Ishikawa (cell line): ENCODE measurements around the gene RABAC1.
A peak's percentile ranks its signal among the peaks of the same experiment; 100 is the strongest.

Experiments
- CEBPB ChIP-seq: IDR thresholded peaks from 2 replicates; pipeline ENCODE4 v1.6.1; 2012
- CREB1 ChIP-seq: IDR thresholded peaks from 2 replicates; pipeline ENCODE4 v1.6.1; 2012; ENCODE audit warnings: low read depth
- EGR1 ChIP-seq: IDR thresholded peaks from 2 replicates; pipeline ENCODE4 v1.6.1; 2012
- EP300 ChIP-seq: IDR thresholded peaks from 2 replicates; pipeline ENCODE4 v1.6.1; 2012; ENCODE audit warnings: borderline replicate concordance
- FOXM1 ChIP-seq: IDR thresholded peaks from 2 replicates; pipeline ENCODE4 v1.6.1; 2012; ENCODE audit warnings: low read depth, borderline replicate concordance
- MAX ChIP-seq: IDR thresholded peaks from 2 replicates; pipeline ENCODE4 v1.6.1; 2012
- NFIC ChIP-seq: IDR thresholded peaks from 2 replicates; pipeline ENCODE4 v1.6.1; 2012
- RAD21 ChIP-seq: IDR thresholded peaks from 2 replicates; pipeline ENCODE4 v1.6.1; 2012; ENCODE audit warnings: low read depth
- TAF1 ChIP-seq: IDR thresholded peaks from 2 replicates; pipeline ENCODE4 v1.6.1; 2012; ENCODE audit warnings: low read depth, mild to moderate bottlenecking
- TCF12 ChIP-seq: IDR thresholded peaks from 2 replicates; pipeline ENCODE4 v1.6.1; 2012; ENCODE audit warnings: low read depth
- TEAD4 ChIP-seq: IDR thresholded peaks from 2 replicates; pipeline ENCODE4 v1.6.1; 2012
- YY1 ChIP-seq: IDR thresholded peaks from 2 replicates; pipeline ENCODE4 v1.6.1; 2012; ENCODE audit warnings: low read depth
- ZBTB7A ChIP-seq: IDR thresholded peaks from 2 replicates; pipeline ENCODE4 v1.6.1; 2012; ENCODE audit warnings: low read depth
- TF ChIP-seq, protein P1 (sequence below): IDR thresholded peaks from 2 replicates; pipeline ENCODE4 v1.6.1; 2012
- TF ChIP-seq, protein P2 (sequence below): IDR thresholded peaks from 2 replicates; pipeline ENCODE4 v1.6.1; 2012; ENCODE audit warnings: low read depth, mild to moderate bottlenecking

Gene RABAC1

DNA sequence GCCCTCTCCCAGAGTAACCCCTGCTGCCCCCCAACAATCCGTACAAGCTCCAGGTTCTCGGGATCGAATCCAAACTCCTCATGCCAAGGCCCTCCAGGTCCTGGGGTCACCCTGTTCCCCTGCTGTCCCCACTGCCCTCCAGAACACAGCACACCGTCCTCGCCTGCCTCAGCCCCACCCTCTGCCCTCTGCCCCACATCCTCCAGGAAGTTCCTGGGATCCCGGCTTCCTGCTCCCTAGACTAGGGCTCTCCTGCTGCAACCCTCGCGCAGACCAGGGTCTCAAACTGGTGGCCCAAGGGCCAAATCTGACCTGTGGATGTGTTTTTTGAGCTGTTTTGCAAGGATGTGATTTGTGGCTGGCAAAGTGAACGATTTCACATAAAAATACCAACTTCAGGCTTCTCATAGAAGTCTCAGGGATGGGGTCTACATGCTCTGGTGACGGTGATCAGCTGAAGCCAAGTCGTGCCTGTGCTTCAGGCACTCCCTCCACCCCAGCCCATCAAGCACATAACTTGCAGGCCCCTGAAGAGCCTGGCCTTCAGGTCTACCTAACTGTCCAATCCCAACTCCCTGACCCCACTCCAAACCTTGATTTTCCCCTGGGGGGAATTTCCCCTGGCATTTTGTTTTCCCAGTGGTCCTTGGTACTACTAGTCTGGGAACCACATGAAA is 1.8 kb downstream of the RABAC1 start:
- TF ChIP-seq, protein P1, sequence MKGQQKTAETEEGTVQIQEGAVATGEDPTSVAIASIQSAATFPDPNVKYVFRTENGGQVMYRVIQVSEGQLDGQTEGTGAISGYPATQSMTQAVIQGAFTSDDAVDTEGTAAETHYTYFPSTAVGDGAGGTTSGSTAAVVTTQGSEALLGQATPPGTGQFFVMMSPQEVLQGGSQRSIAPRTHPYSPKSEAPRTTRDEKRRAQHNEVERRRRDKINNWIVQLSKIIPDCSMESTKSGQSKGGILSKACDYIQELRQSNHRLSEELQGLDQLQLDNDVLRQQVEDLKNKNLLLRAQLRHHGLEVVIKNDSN: no peak
- no peak for TF ChIP-seq TCF12
- no peak for TF ChIP-seq YY1
- TF ChIP-seq RAD21: no peak
- TF ChIP-seq, protein P2, sequence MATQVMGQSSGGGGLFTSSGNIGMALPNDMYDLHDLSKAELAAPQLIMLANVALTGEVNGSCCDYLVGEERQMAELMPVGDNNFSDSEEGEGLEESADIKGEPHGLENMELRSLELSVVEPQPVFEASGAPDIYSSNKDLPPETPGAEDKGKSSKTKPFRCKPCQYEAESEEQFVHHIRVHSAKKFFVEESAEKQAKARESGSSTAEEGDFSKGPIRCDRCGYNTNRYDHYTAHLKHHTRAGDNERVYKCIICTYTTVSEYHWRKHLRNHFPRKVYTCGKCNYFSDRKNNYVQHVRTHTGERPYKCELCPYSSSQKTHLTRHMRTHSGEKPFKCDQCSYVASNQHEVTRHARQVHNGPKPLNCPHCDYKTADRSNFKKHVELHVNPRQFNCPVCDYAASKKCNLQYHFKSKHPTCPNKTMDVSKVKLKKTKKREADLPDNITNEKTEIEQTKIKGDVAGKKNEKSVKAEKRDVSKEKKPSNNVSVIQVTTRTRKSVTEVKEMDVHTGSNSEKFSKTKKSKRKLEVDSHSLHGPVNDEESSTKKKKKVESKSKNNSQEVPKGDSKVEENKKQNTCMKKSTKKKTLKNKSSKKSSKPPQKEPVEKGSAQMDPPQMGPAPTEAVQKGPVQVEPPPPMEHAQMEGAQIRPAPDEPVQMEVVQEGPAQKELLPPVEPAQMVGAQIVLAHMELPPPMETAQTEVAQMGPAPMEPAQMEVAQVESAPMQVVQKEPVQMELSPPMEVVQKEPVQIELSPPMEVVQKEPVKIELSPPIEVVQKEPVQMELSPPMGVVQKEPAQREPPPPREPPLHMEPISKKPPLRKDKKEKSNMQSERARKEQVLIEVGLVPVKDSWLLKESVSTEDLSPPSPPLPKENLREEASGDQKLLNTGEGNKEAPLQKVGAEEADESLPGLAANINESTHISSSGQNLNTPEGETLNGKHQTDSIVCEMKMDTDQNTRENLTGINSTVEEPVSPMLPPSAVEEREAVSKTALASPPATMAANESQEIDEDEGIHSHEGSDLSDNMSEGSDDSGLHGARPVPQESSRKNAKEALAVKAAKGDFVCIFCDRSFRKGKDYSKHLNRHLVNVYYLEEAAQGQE: no peak
- TF ChIP-seq EP300: no peak
- no peak for TF ChIP-seq CEBPB
- TF ChIP-seq TEAD4: no peak
- TF ChIP-seq FOXM1: no peak
- TF ChIP-seq ZBTB7A: no peak
- TF ChIP-seq NFIC: no peak
- TF ChIP-seq CREB1: no peak
- no peak for TF ChIP-seq TAF1
- TF ChIP-seq EGR1: no peak
- TF ChIP-seq MAX: no peak

DNA sequence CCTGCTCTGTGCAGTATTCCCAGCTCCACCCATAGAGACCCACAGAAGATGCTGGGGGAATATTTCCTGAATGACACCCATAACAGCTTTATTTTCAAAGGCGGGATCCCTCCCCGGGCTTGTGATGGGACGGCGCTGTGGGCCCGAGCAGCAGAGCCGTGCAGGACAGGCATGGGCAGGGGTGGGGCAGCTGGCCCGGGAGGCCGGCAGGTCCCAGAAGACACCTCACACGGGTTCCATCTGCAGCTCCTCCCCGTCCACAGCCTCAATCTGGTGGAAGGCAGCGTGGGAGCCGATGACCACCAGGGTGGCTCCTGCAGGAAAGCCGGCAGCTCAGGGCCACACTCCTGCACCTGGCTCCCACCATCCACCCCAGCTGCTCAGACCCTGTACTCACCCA is 2.5 kb downstream of the RABAC1 start:
- TF ChIP-seq YY1 (no peak), TEAD4 (no peak), EGR1 (no peak), RAD21 (no peak), TAF1 (no peak), NFIC (no peak), FOXM1 (no peak), CREB1 (no peak), CEBPB (no peak), ZBTB7A (no peak), EP300 (no peak)

DNA sequence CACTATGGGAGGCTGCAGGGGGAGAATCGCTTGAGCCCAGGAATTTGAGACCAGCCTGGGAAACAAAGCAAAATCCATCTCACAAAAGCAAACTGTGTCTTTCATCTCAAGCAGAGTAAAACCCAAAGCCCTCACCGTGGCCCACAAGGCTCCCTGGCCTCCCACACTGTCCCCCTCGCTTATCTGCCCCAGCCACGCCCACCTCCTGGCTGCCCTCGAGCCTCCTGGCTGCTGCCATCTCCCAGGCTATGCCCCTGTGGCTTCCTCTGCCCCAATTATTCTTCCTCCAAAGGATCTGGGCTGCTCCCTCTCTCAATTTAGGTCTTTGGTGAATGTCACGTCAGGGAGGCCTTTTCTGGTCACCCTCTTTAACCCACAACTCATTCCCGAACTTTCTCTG is 3.6 kb downstream of the RABAC1 start:
- TF ChIP-seq RAD21 (no peak), TCF12 (no peak), FOXM1 (no peak), EGR1 (no peak)

GRCh38 chr19:41951686-41952172 is 7.4 kb downstream of the RABAC1 start:
- peak; percentile 81 for TF ChIP-seq RAD21
- no peak for TF ChIP-seq EGR1

GRCh38 chr19:41947091-41947490 is 12.0 kb downstream of the RABAC1 start:
- TF ChIP-seq, protein P2: no peak
- TF ChIP-seq TEAD4: no peak
- no peak for TF ChIP-seq MAX
- TF ChIP-seq, protein P1: no peak
- TF ChIP-seq RAD21: no peak
- no peak for TF ChIP-seq EP300

DNA sequence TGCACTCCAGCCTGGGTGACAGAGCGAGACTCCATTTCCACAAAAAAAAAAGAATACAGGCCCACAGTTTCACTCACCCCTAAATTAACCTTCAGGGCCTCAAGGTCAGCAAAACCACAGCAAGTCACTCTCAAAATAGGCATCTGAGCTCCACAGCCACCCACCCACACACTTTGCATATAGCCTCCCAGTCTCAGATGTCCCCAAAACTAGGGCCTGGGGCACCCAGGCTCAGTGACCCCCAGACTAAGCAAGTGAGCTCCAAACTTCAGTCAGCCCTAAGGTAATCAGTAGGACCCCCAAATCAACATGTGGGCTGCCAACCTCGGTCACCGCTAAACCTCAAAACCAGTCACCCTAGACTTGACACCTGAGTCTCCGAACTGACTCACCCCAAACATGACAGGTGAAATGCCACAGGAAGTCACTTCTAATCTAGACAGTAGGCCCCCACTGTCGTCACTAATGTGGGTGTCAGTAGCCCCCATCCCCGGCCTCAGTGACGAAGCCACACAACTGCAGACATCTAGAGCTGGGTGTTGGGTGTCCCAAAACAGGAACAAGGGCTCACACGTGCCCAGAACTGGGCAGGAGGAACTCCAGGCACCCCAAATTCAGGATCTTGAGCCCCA is 13.9 kb downstream of the RABAC1 start:
- no peak for TF ChIP-seq FOXM1
- no peak for TF ChIP-seq ZBTB7A
- no peak for TF ChIP-seq EGR1
- TF ChIP-seq CEBPB: no peak
- TF ChIP-seq MAX: no peak
- no peak for TF ChIP-seq CREB1
- TF ChIP-seq, protein P2: no peak
- TF ChIP-seq RAD21: no peak
- TF ChIP-seq, protein P1: no peak
- TF ChIP-seq NFIC: no peak
- TF ChIP-seq TAF1: no peak
- no peak for TF ChIP-seq YY1
- TF ChIP-seq TCF12: no peak
- no peak for TF ChIP-seq EP300
- TF ChIP-seq TEAD4: no peak
